H9 (cell line): ENCODE data around the gene TIGD1. TPM values are rescaled to one million over a fixed set of nuclear protein-coding genes. Genes with fewer than 3 reads are reported as not detected.

Experiments used
- DNase-seq: peaks from one replicate; pipeline ENCODE4 v3.0.0-alpha.2; 2017
- H2AFZ ChIP-seq: one replicate; pipeline ENCODE4 v1.6.1; 2013; ENCODE audit warnings: mild to moderate bottlenecking, low read length, control low read depth, moderate library complexity
- H2AK5ac ChIP-seq: 2 replicates; pipeline ENCODE4 v1.6.1; 2013; ENCODE audit warnings: low read length, control low read depth, mixed read lengths; ENCODE audit not compliant: insufficient read length
- H2BK120ac ChIP-seq: one replicate; pipeline ENCODE4 v1.6.1; 2013; ENCODE audit warnings: low read depth, mild to moderate bottlenecking, low read length, control low read depth, inconsistent platforms; ENCODE audit not compliant: poor library complexity, severe bottlenecking
- H2BK12ac ChIP-seq: 2 replicates; pipeline ENCODE4 v1.6.1; 2013; ENCODE audit warnings: low read length, control low read depth, mixed read lengths, low read depth; ENCODE audit not compliant: insufficient read length
- H2BK15ac ChIP-seq: 2 replicates; pipeline ENCODE4 v1.6.1; 2013; ENCODE audit warnings: low read depth, low read length, control low read depth
- H2BK20ac ChIP-seq: one replicate; pipeline ENCODE4 v1.6.1; 2013; ENCODE audit warnings: low read depth, mild to moderate bottlenecking, low read length, control low read depth, inconsistent platforms; ENCODE audit not compliant: poor library complexity, severe bottlenecking
- H2BK5ac ChIP-seq: 2 replicates; pipeline ENCODE4 v1.6.1; 2013; ENCODE audit warnings: low read length, control low read depth, mixed read lengths; ENCODE audit not compliant: insufficient read length
- H3K14ac ChIP-seq: 2 replicates; pipeline ENCODE4 v1.6.1; 2013; ENCODE audit warnings: low read length, control low read depth; ENCODE audit not compliant: insufficient read depth
- H3K18ac ChIP-seq: 2 replicates; pipeline ENCODE4 v1.6.1; 2013; ENCODE audit warnings: low read depth, mild to moderate bottlenecking, mixed read lengths, low read length, control low read depth; ENCODE audit not compliant: insufficient read length
- H3K23ac ChIP-seq: 2 replicates; pipeline ENCODE4 v1.6.1; 2013; ENCODE audit warnings: low read length, control low read depth, mixed read lengths, low read depth; ENCODE audit not compliant: insufficient read length
- H3K23me2 ChIP-seq: 2 replicates; pipeline ENCODE4 v1.6.1; 2013; ENCODE audit warnings: low read depth, mild to moderate bottlenecking, mixed read lengths, low read length, control low read depth; ENCODE audit not compliant: insufficient read length, poor library complexity, severe bottlenecking
- H3K27ac ChIP-seq: 2 replicates; pipeline ENCODE4 v1.5.1; 2013; ENCODE audit warnings: low read length, control low read depth, mixed read lengths, low read depth; ENCODE audit not compliant: insufficient read length
- H3K27me3 ChIP-seq: 2 replicates; pipeline ENCODE4 v1.6.1; 2013; ENCODE audit warnings: low read length, control low read depth, inconsistent platforms; ENCODE audit not compliant: insufficient read depth
- H3K4ac ChIP-seq: 2 replicates; pipeline ENCODE4 v1.6.1; 2013; ENCODE audit warnings: low read depth, mild to moderate bottlenecking, control low read depth, inconsistent platforms, low read length, moderate library complexity
- H3K4me1 ChIP-seq: 2 replicates; pipeline ENCODE4 v1.6.1; 2013; ENCODE audit warnings: low read length, control low read depth, inconsistent platforms; ENCODE audit not compliant: insufficient read depth
- H3K4me2 ChIP-seq: 2 replicates; pipeline ENCODE4 v1.6.1; 2013; ENCODE audit warnings: low read length, control low read depth, mixed read lengths; ENCODE audit not compliant: insufficient read length, insufficient read depth
- H3K56ac ChIP-seq: 2 replicates; pipeline ENCODE4 v1.6.1; 2013; ENCODE audit warnings: low read depth, mild to moderate bottlenecking, mixed read lengths, low read length, control low read depth; ENCODE audit not compliant: insufficient read length
- H3K79me1 ChIP-seq: 2 replicates; pipeline ENCODE4 v1.6.1; 2013; ENCODE audit warnings: low read depth, mild to moderate bottlenecking, moderate library complexity, low read length, control low read depth, inconsistent platforms; ENCODE audit not compliant: insufficient read depth, poor library complexity, severe bottlenecking
- H3K79me2 ChIP-seq: 2 replicates; pipeline ENCODE4 v1.6.1; 2013; ENCODE audit warnings: low read length, control low read depth, inconsistent platforms; ENCODE audit not compliant: insufficient read depth
- H3K9ac ChIP-seq: 2 replicates; pipeline ENCODE4 v1.6.1; 2013; ENCODE audit warnings: low read length, control low read depth, mixed read lengths; ENCODE audit not compliant: insufficient read length; ENCODE audit errors: extremely low read depth
- H3K9me3 ChIP-seq: one replicate; pipeline ENCODE4 v1.6.1; 2013; ENCODE audit warnings: low read depth, low read length, inconsistent platforms; ENCODE audit not compliant: control insufficient read depth
- H3T11ph ChIP-seq: one replicate; pipeline ENCODE4 v1.6.1; 2013; ENCODE audit warnings: mild to moderate bottlenecking, low read length, control low read depth, inconsistent platforms
- H4K20me1 ChIP-seq: one replicate; pipeline ENCODE4 v1.6.1; 2013; ENCODE audit not compliant: control insufficient read depth, insufficient read length, insufficient read depth
- H4K5ac ChIP-seq: 2 replicates; pipeline ENCODE4 v1.6.1; 2013; ENCODE audit warnings: low read depth, mild to moderate bottlenecking, mixed read lengths, low read length, control low read depth; ENCODE audit not compliant: insufficient read length
- H4K8ac ChIP-seq: replicated peaks from 2 replicates; pipeline ENCODE4 v1.6.1; 2013; ENCODE audit warnings: low read length, control low read depth, mixed read lengths, low read depth; ENCODE audit not compliant: insufficient read length
- H4K91ac ChIP-seq: 2 replicates; pipeline ENCODE4 v1.6.1; 2013; ENCODE audit warnings: low read depth, mild to moderate bottlenecking, moderate library complexity, mixed read lengths, low read length, control low read depth; ENCODE audit not compliant: insufficient read length
- H3K27ac Mint-ChIP-seq, 3 experiments: 2 replicates in 2 of 3; 3 replicates in 1 of 3; pipeline ENCODE4 v1.8.0; 2020 to 2021; ENCODE audit warnings: mixed read lengths in 3 of 3, mild to moderate bottlenecking in 1 of 3, moderate library complexity in 1 of 3
- H3K27me3 Mint-ChIP-seq: 2 replicates; pipeline ENCODE4 v1.8.0; 2021; ENCODE audit warnings: low read depth, mild to moderate bottlenecking, moderate library complexity, mixed read lengths
- H3K36me3 Mint-ChIP-seq, 3 experiments: 2 replicates in 2 of 3; 3 replicates in 1 of 3; pipeline ENCODE4 v1.8.0; 2020 to 2021; ENCODE audit warnings: low read depth in 3 of 3, mixed read lengths in 3 of 3; ENCODE audit not compliant: insufficient read depth in 1 of 3
- H3K4me1 Mint-ChIP-seq, 2 experiments: 2 replicates each; pipeline ENCODE4 v1.8.0; 2020; ENCODE audit warnings: mixed read lengths in 2 of 2
- H3K4me3 Mint-ChIP-seq, 2 experiments: 2 replicates in 1 of 2; 3 replicates in 1 of 2; pipeline ENCODE4 v1.8.0; 2020 to 2021; ENCODE audit warnings: mild to moderate bottlenecking in 2 of 2, mixed read lengths in 2 of 2, moderate library complexity in 1 of 2
- H3K9me3 Mint-ChIP-seq, 2 experiments: 2 replicates in 1 of 2; 3 replicates in 1 of 2; pipeline ENCODE4 v1.8.0; 2020; ENCODE audit warnings: mild to moderate bottlenecking in 2 of 2, mixed read lengths in 2 of 2, moderate library complexity in 1 of 2
- WGBS: extraction: QIAGEN DNeasy Blood & Tissue Kit; methylation state at CpG from one replicate; pipeline ENCODE4 v1.1.7; 2013; ENCODE audit warnings: missing lambda C conversion rate, low lambda C conversion rate, mixed read lengths; ENCODE audit not compliant: insufficient read length; ENCODE audit errors: extremely low coverage; 5-methylcytosine and 5-hydroxymethylcytosine counted together
- total RNA-seq: library from RNA; stranded (reverse); gene quantifications from 2 replicates; pipeline ENCODE4 v1.2.1, GENCODE V29; 2021
- TF ChIP-seq, protein P1 (sequence below): fragments of 200-600 bp; sonication (generic); conservative IDR thresholded peaks from 3 replicates; pipeline ENCODE4 v1.8.0; 2021; ENCODE audit warnings: antibody characterized with exemption, mild to moderate bottlenecking

Gene TIGD1
- total RNA-seq, 1 experiment from 2014 or later, result 6.3 TPM

GRCh38 chr2:232520489-232520888 is 29.9 kb downstream of the TIGD1 start:
- no peak overlapping the region for H4K5ac ChIP-seq
- Mint-ChIP-seq H3K27me3 (peaks cover 59% of the 10 kb centered on the region), H3K27ac (no peak overlapping the region), H3K36me3 (peaks cover 0 to 1% (median 0%) of the 10 kb centered on the region in 3 experiments; a peak in 1 of 7 replicates), H3K9me3 (no peaks in the 10 kb centered on the region; a peak in 1 of 5 replicates), H3K4me3 (no peak overlapping the region), H3K4me1 (peaks cover 12 to 33% of the 10 kb centered on the region in 2 experiments)
- no peaks in the 10 kb centered on the region for H3K79me1 ChIP-seq
- peaks cover 15% of the 10 kb centered on the region for H3K27me3 ChIP-seq
- H3K79me2 ChIP-seq, result no peaks in the 10 kb centered on the region
- H3K4ac ChIP-seq, result no peak overlapping the region
- no peak overlapping the region for H3K56ac ChIP-seq
- H3K4me2 ChIP-seq, result no peak overlapping the region
- H3K27ac ChIP-seq, result no peak overlapping the region
- no peak overlapping the region for H3K23ac ChIP-seq
- H2BK120ac ChIP-seq, result no peak overlapping the region
- no peak overlapping the region for H3K9ac ChIP-seq
- no CpG with 5 or more reads among the region's 15 CpGs for WGBS
- no peak overlapping the region for H2BK15ac ChIP-seq
- DNase-seq, result no peak
- H3K9me3 ChIP-seq, result no peaks in the 10 kb centered on the region
- no peaks in the 10 kb centered on the region for H3K4me1 ChIP-seq
- TF ChIP-seq, protein P1, sequence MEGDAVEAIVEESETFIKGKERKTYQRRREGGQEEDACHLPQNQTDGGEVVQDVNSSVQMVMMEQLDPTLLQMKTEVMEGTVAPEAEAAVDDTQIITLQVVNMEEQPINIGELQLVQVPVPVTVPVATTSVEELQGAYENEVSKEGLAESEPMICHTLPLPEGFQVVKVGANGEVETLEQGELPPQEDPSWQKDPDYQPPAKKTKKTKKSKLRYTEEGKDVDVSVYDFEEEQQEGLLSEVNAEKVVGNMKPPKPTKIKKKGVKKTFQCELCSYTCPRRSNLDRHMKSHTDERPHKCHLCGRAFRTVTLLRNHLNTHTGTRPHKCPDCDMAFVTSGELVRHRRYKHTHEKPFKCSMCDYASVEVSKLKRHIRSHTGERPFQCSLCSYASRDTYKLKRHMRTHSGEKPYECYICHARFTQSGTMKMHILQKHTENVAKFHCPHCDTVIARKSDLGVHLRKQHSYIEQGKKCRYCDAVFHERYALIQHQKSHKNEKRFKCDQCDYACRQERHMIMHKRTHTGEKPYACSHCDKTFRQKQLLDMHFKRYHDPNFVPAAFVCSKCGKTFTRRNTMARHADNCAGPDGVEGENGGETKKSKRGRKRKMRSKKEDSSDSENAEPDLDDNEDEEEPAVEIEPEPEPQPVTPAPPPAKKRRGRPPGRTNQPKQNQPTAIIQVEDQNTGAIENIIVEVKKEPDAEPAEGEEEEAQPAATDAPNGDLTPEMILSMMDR, result no peak
- no peak overlapping the region for H3T11ph ChIP-seq
- H2BK20ac ChIP-seq, result no peak overlapping the region
- H2BK12ac ChIP-seq, result no peak overlapping the region
- H3K14ac ChIP-seq, result no peak overlapping the region
- H2AK5ac ChIP-seq, result no peak overlapping the region
- H3K23me2 ChIP-seq, result peaks cover 14% of the 10 kb centered on the region
- H3K18ac ChIP-seq, result no peak overlapping the region
- H4K20me1 ChIP-seq, result no peaks in the 10 kb centered on the region
- H2AFZ ChIP-seq, result no peak overlapping the region
- no peak overlapping the region for H2BK5ac ChIP-seq
- H4K91ac ChIP-seq, result no peak overlapping the region
- H4K8ac ChIP-seq, result no peak overlapping the region
